Small intestine (tissue), 7 donors: ENCODE results near the gene PKMYT1. TPM values are rescaled to one million over a fixed set of nuclear protein-coding genes. Genes with fewer than 3 reads are reported as not detected.

Source experiments
- DNase-seq, 2 donors: peaks; one replicate each; pipeline versions ENCODE4 v3.0.0 to v3.0.0-alpha.2; 2013
- FAIRE-seq: peaks from 2 replicates; lab custom pipeline; 2012; peaks lifted over from hg19 to GRCh38; lab: Jason Lieb, UNC
- H3K27ac ChIP-seq, 3 donors: one replicate each; pipeline ENCODE4 v1.5.1; 2013; ENCODE audit warnings: low read length in 2 of 3, mild to moderate bottlenecking in 2 of 3, control low read depth in 1 of 3, inconsistent platforms in 1 of 3, low read depth in 1 of 3, moderate library complexity in 1 of 3
- H3K27me3 ChIP-seq, 3 donors: one replicate each; pipeline ENCODE4 v1.6.1; 2013; ENCODE audit warnings: low read length in 3 of 3, inconsistent platforms in 1 of 3; ENCODE audit not compliant: control insufficient read depth in 3 of 3, insufficient read depth in 3 of 3
- H3K36me3 ChIP-seq, 3 donors: one replicate each; pipeline ENCODE4 v1.6.1; 2013; ENCODE audit warnings: low read length in 3 of 3, inconsistent platforms in 1 of 3, low read depth in 1 of 3, mild to moderate bottlenecking in 1 of 3, moderate library complexity in 1 of 3; ENCODE audit not compliant: control insufficient read depth in 3 of 3, insufficient read depth in 2 of 3
- H3K4me1 ChIP-seq, 3 donors: one replicate each; pipeline ENCODE4 v1.6.1; 2013; ENCODE audit warnings: low read length in 2 of 3, inconsistent platforms in 1 of 3, low read depth in 1 of 3, mild to moderate bottlenecking in 1 of 3, moderate library complexity in 1 of 3; ENCODE audit not compliant: control insufficient read depth in 3 of 3, insufficient read depth in 2 of 3
- H3K4me3 ChIP-seq, 3 donors: one replicate each; pipeline ENCODE4 v1.5.1; 2013; ENCODE audit warnings: low read length in 3 of 3, control low read depth in 1 of 3, inconsistent platforms in 1 of 3, low read depth in 1 of 3, mild to moderate bottlenecking in 1 of 3, moderate library complexity in 1 of 3
- H3K9me3 ChIP-seq, 2 donors: one replicate each; pipeline ENCODE4 v1.6.1; 2013; ENCODE audit warnings: low read depth in 1 of 2, low read length in 1 of 2; ENCODE audit not compliant: control insufficient read depth in 2 of 2, insufficient read depth in 1 of 2
- WGBS, 3 donors: extraction: QIAGEN DNeasy Blood & Tissue Kit; methylation state at CpG; one replicate each; pipeline ENCODE4 v1.1.7; 2013; 5-methylcytosine and 5-hydroxymethylcytosine counted together
- polyA plus RNA-seq, 4 donors: library from polyadenylated mRNA; stranded (reverse) in 3 of 4; unstranded in 1 of 4; fragments of 200-250 nt in 3 of 4; fragments of 120-200 nt in 1 of 4; gene quantifications; one replicate each; pipeline versions ENCODE4 v1.2.1 to v1.2.3, GENCODE V29; 2013
- donor health status: healthy with polysubstance abuse.
- donor health status: control.
- donor health status: control.
- donor health status: Bipolar disorder and iron deficiency.
- donor health status: healthy.

Gene PKMYT1
- polyA plus RNA-seq, 4 donors, result 2.5 to 24.7 (median 7.0) TPM

DNA sequence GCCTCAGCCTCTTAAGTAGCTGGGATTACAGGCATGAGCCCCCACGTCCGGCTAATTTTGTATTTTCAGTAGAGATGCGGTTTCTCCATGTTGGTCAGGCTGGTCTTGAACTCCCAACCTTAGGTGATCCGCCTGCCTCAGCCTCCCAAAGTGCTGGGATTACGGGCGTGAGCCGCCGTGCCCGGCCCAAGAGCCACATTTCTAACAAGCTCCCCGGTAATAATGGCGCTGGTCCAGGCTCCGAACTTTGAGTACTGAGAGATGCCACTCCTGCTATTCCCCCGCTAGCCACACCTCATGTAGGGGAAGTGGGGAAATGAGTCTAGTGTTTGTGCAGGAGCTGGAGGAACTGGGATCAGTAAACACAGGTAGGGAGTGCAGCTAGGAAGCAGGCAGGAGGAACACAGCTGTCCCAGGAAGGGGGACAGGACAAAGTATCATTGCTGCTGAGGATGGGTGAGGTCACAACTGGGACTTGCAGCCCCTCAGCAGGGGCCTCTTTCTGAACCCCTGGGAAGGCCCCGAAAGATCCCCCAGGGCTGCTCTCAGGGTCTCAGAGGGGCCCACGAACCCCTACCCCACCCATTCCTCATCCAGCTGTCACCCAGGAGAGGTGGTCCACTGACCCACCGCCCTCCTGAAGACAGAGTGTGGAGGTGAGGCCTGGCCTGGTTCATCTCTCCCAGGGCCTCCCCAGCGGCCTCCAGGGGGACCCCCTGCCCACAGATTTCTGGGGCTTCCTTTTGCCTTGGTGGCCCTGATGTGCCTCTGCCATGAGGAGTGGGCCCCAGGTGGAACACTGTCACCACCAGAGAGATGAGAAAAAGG lies 19.8 kb downstream of the PKMYT1 start:
- Histone ChIP-seq H3K4me1 (peaks cover 0 to 25% (median 6%) of the 10 kb centered on the region in 3 donors), H3K4me3 (no peak overlapping the region), H3K9me3 (no peaks in the 10 kb centered on the region), H3K27ac (no peak overlapping the region), H3K36me3 (no peaks in the 10 kb centered on the region), H3K27me3 (peaks cover 13 to 55% (median 19%) of the 10 kb centered on the region in 3 donors)
- 49 to 74% (median 58%) methylated on average over 17 of the region's 17 CpGs for WGBS, 3 donors
- DNase-seq (no peak), FAIRE-seq (no peak)

DNA sequence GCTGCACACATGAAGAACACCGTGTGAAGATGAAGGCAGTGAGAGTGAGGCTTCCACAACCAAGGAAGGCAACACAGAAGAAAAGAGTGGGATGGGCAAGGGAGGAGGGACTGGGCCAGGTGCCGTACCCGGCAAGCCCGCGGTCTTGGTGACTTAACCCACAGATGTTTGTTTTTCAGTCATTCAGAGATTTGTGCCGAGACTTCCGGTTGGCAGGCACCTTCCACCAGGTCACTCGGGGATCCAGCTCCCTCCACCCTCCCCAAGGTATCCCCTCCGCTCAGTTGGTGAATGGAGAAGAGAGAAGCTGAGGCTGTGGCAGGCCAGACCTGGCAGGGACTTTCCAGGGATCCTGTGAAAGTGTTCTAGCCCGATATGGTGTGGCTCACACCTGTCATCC lies 21.0 kb downstream of the PKMYT1 start:
- WGBS, 3 donors, result 4 to 46% (median 30%) methylated on average over 10 of the region's 10 CpGs
- Histone ChIP-seq H3K36me3 (no peaks in the 10 kb centered on the region), H3K27ac (no peak overlapping the region), H3K4me1 (peaks cover 0 to 16% (median 5%) of the 10 kb centered on the region in 3 donors), H3K27me3 (peaks cover 12 to 50% (median 14%) of the 10 kb centered on the region in 3 donors), H3K4me3 (no peak overlapping the region), H3K9me3 (no peaks in the 10 kb centered on the region)
- FAIRE-seq (no peak), DNase-seq (no peak)

DNA sequence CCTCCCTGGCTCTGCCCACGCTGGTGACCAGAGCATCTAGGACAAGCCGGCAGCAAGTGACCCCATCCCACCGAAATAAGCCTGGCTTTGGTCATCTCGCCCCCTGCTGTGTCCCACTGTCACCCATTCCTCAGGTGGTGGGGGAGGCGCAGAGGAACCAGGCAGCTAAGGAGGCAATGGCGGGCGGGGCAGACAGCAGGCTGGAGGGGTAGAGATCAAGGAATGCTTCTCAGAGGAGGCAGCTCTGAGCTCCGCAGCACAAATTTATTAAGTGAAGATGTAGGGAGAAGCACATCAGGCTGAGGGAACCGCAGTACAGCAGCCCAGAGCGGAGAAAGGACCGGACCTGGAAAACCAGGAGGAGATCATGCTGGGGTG lies 23.7 kb downstream of the PKMYT1 start:
- Histone ChIP-seq H3K36me3 (no peaks in the 10 kb centered on the region), H3K4me3 (no peak overlapping the region), H3K27ac (no peak overlapping the region), H3K27me3 (peaks cover 0 to 26% (median 3%) of the 10 kb centered on the region in 3 donors), H3K9me3 (no peaks in the 10 kb centered on the region), H3K4me1 (peaks cover 0 to 5% (median 0%) of the 10 kb centered on the region in 3 donors)
- no peak for DNase-seq
- FAIRE-seq, result no peak
- 84 to 86% (median 84%) methylated on average over 11 of the region's 11 CpGs for WGBS, 3 donors

DNA sequence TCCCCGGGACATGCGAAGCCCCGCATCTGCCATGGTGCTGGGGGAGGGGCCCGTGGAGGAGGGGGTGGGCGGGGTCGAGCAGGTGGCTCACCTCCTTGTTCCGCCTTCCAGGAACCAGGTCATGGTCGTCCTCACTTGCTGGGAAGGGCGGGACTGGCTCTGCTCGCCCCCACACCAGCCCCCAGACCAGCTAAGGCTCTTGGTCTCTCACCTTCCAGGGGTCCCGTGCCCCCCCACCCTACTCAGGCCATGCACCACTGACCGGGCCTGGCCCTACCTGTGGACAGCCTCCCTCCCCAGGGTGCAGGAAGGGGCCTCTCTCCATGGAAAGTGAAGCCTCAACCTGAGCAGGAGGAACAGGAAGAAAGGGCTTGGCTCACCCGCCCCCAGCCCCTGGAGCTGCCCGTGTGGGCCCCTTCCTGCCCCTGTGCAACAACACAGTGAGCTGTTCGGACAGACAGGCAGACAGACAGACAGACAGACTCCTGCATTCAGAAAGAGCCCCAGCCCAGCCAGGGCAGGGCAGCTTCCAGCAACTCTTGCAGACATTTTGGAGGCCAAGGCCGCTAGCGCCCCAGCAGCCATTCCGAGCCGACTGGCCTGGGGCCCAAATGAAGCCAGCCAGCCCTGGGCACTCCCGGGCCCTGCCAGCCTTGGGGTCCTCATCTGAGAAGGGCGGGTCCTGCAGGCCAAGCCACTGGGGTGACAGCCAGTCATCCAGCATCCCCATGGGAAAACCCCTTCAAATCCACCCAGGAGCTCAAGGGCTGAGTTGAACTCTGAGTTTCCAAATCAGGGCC lies 24.3 kb downstream of the PKMYT1 start:
- peak in 1 of 2 donors; percentile 36 for DNase-seq
- Histone ChIP-seq H3K4me1 (peaks cover 0 to 5% (median 0%) of the 10 kb centered on the region in 3 donors), H3K27ac (peak overlapping the region in 1 of 3 donors; percentile 22), H3K27me3 (peaks cover 0 to 24% (median 3%) of the 10 kb centered on the region in 3 donors), H3K4me3 (no peak overlapping the region), H3K9me3 (no peaks in the 10 kb centered on the region), H3K36me3 (peaks cover 0 to under 1% (median 0%) of the 10 kb centered on the region in 3 donors)
- no peak for FAIRE-seq
- WGBS, 3 donors, result 35 to 39% (median 35%) methylated on average over 9 to 21 of the region's 21 CpGs

DNA sequence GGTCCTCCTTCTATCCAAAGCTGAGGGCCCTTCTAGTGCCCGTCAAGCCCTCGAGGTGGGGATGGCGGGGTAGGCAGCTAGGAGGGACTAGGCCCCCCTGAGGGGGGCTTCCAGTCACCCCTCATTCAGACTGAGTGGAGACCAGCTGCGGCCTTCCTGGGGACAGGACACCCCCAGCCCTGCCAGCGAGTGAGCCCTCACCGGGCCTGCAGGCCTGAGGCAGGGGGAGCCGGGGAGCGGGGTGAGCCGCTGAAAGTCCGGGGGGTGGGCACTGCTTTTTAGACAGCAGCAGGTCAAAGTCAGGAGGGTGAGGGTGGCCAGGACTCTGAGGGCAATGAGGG lies 24.8 kb downstream of the PKMYT1 start:
- peak overlapping the region in 1 of 3 donors; percentile 40 for H3K27ac ChIP-seq
- no peaks in the 10 kb centered on the region for H3K9me3 ChIP-seq

DNA sequence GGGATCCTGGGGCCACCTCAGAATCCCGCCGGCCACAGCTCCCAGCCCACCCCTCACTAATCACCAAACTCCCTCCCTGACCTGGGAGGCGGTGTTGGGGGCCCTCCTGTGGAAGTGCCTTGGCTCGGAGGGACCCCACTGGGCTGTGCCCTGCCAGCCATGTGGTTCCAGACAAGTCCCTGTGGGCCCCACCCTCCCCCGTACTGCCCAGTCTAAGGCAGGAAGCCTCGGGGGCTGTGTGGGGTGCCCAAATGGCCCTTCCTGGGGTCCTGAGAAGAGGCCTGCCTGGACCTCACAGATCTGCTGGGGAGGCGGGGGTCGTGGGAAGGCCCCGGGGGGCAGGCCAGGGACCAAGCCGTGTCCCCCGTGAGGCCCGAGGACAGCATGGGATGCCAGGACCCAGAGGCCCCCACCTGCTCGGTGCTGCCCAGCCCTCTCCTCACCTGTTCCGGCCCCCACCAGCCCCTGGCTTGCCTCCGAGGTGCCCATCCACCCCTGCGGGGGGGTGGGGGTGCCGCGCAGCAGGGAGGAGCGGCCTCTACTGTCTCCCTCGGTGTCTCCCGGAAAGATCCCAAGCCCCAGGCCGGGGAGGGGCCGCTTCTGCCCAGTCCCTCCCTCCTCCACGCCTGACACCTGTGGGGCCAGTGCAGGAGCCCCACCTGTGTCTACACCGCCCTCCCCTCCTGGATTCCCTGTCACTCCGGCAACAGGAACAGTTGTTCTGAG lies 25.4 kb downstream of the PKMYT1 start:
- Histone ChIP-seq H3K4me1 (peaks cover 0 to 5% (median 0%) of the 10 kb centered on the region in 3 donors), H3K27ac (no peak overlapping the region), H3K4me3 (peak overlapping the region in 1 of 3 donors; percentile 15), H3K27me3 (peaks cover 0 to 19% (median 3%) of the 10 kb centered on the region in 3 donors), H3K36me3 (peaks cover 0 to 9% (median 0%) of the 10 kb centered on the region in 3 donors), H3K9me3 (no peaks in the 10 kb centered on the region)
- WGBS, 3 donors, result 38 to 62% (median 61%) methylated on average over 20 to 26 of the region's 26 CpGs
- FAIRE-seq, result no peak
- DNase-seq, result peak; percentile 34 to 51

More for the DNA sequence above, 24.8 kb downstream of the PKMYT1 start:
- peaks cover 0 to 21% (median 3%) of the 10 kb centered on the region in 3 donors for H3K27me3 ChIP-seq
- no peak overlapping the region for H3K4me3 ChIP-seq
- peaks cover 0 to 5% (median 0%) of the 10 kb centered on the region in 3 donors for H3K4me1 ChIP-seq
- peaks cover 0 to 5% (median 0%) of the 10 kb centered on the region in 3 donors for H3K36me3 ChIP-seq
- DNase-seq (no peak), FAIRE-seq (no peak)
- 49 to 57% (median 56%) methylated on average over 10 of the region's 10 CpGs for WGBS, 3 donors

DNA sequence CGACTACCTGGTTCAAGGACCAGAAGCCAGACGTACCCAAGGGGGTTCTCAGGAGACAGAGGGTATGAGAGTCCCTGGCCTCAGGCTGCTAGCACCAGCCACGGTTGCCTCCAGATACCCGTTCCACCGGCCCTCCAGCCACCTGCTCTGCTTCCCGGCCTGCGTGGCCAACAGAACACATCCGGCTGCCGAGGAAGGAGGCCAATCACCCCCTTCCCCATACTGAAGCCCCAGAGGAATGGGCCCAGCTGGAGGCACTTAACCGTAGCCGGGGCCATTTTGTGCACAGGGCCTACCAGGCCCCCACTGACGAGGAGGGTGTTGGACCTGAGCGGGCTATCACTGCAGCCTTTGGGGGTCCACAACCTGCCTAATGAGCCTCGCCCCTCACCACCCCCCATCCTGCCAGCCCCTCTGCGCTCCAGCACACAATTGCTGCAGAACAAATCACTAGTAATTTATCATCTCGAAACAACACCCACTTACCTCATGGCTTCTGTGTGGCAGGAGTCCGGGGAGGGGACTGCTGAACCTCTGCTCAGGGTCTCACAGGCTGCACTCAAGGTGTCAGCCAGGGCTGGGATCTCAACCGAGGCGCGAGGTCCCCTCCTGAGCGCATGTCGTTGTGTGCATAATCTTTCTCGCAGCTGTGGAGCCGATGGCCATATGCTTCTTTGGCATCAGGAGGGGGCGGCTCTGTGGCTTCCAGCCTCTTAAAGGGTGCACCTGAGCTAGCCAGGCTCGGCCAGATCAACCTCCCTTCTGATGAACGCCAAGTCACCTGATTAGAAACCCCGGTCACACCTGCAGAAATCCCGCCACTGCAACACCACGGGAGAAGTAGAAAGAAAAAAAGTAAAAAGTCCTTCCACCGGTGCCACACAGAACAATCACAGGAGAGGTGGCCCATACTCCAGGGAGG lies 26.3 kb downstream of the PKMYT1 start:
- H3K27ac ChIP-seq, result no peak overlapping the region
- no peaks in the 10 kb centered on the region for H3K9me3 ChIP-seq
- DNase-seq (no peak), FAIRE-seq (no peak)
- peaks cover 0 to 5% (median 0%) of the 10 kb centered on the region in 3 donors for H3K4me1 ChIP-seq
- H3K4me3 ChIP-seq, result no peak overlapping the region
- peaks cover 0 to 17% (median 0%) of the 10 kb centered on the region in 3 donors for H3K36me3 ChIP-seq
- 48 to 58% (median 58%) methylated on average over 31 of the region's 31 CpGs for WGBS, 3 donors
- peaks cover 0 to 12% (median 3%) of the 10 kb centered on the region in 3 donors for H3K27me3 ChIP-seq
